ENCODE data around the gene POLR2B.
A peak's percentile ranks its signal among the peaks of the same experiment; 100 is the strongest.
"Not testable (repeated sequence)": the region's sequence is repeated elsewhere in the genome, so short reads cannot be mapped to it uniquely, and the experiment has no call there.

POLR2B gene

GRCh38 chr4:57044279-57044678 is 65.6 kb downstream of the POLR2B start:
- peak; percentile 88 for DNase-seq (ENCODE audit: low read depth)
- TF ChIP-seq, protein P1, sequence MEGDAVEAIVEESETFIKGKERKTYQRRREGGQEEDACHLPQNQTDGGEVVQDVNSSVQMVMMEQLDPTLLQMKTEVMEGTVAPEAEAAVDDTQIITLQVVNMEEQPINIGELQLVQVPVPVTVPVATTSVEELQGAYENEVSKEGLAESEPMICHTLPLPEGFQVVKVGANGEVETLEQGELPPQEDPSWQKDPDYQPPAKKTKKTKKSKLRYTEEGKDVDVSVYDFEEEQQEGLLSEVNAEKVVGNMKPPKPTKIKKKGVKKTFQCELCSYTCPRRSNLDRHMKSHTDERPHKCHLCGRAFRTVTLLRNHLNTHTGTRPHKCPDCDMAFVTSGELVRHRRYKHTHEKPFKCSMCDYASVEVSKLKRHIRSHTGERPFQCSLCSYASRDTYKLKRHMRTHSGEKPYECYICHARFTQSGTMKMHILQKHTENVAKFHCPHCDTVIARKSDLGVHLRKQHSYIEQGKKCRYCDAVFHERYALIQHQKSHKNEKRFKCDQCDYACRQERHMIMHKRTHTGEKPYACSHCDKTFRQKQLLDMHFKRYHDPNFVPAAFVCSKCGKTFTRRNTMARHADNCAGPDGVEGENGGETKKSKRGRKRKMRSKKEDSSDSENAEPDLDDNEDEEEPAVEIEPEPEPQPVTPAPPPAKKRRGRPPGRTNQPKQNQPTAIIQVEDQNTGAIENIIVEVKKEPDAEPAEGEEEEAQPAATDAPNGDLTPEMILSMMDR (IDR thresholded peaks at IDR 0.05; ENCODE audit: control insufficient read depth, insufficient read depth, low read depth, low read length, missing control alignments): no peak
- no peak overlapping the region for H3K4me3 ChIP-seq (ENCODE audit: control insufficient read depth, low read depth, low read length)

- TF ChIP-seq, protein P1 (IDR thresholded peaks at IDR 0.05; ENCODE audit: control insufficient read depth, insufficient read depth, low read depth, low read length, missing control alignments): no peak
- no peak for DNase-seq (ENCODE audit: low read depth)
Measured at GRCh38 chr4:57044996-57045395, 66.3 kb downstream of the POLR2B start.

GRCh38 chr4:57047046-57047445 is 68.3 kb downstream of the POLR2B start:
- not testable (repeated sequence) for DNase-seq (ENCODE audit: low read depth); H3K4me3 ChIP-seq (ENCODE audit: control insufficient read depth, low read depth, low read length)

More at GRCh38 chr4:57044996-57045395, 66.3 kb downstream of the POLR2B start:
- H3K4me3 ChIP-seq (ENCODE audit: control insufficient read depth, low read depth, low read length): no peak overlapping the region

DNA sequence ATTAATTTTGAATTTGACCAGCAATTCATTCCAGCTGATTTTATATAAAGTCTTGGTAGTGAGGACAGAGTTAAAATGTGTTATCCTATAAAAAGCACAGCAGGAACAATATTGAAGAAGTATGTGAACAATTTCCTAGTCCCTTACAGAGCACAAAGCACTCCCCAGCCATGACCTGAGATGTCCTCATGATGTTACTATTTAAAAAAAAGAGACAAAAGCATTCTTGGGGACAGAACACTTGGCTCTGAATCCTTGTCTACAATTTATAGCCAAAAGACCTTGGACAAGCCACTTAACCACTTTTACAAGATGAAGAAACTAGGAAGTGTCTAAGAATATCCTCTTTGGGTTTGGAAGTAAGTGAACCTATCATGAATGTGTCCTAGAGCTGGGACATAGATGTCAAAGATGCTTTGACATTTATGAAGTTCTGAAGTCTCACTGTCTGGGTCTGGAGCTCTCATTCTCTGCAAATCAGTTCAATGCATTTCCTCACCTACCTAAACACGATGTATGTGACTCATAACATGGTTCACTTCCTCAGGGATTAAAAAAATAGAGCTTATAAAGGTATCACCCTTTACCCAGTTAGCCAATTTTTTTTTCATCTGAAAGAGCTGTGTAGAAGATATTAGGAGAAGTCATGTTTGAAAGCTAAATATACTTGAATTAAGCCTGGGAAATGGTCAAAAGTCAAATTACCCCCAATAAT is 70.1 kb downstream of the POLR2B start:
- DNase-seq (ENCODE audit: low read depth): no peak
- H3K4me3 ChIP-seq (ENCODE audit: control insufficient read depth, low read depth, low read length): no peak overlapping the region
- TF ChIP-seq, protein P1 (IDR thresholded peaks at IDR 0.05; ENCODE audit: control insufficient read depth, insufficient read depth, low read depth, low read length, missing control alignments): no peak

DNA sequence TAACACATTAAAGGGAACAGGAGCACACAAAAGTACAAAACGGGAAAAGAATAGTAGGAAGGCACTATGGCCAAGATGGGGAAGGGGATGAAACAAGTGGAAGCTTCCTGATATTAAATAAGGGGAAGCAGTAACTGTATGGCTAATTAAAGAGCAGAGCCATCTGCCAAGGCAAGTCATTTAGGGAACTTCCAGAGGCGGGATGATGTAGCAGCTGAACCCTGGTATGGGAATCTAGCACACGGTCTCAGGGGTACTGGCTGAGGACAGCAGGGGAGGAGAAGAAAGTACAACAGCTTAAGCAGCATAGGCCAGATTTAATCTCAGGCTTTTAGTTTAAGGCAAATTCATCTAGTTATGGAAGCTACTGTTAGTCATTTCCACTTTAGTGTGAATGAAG is 72.4 kb downstream of the POLR2B start:
- no peak overlapping the region for H3K4me3 ChIP-seq (ENCODE audit: control insufficient read depth, low read depth, low read length)
- TF ChIP-seq, protein P1 (IDR thresholded peaks at IDR 0.05; ENCODE audit: control insufficient read depth, insufficient read depth, low read depth, low read length, missing control alignments): no peak
- DNase-seq (ENCODE audit: low read depth): no peak

DNA sequence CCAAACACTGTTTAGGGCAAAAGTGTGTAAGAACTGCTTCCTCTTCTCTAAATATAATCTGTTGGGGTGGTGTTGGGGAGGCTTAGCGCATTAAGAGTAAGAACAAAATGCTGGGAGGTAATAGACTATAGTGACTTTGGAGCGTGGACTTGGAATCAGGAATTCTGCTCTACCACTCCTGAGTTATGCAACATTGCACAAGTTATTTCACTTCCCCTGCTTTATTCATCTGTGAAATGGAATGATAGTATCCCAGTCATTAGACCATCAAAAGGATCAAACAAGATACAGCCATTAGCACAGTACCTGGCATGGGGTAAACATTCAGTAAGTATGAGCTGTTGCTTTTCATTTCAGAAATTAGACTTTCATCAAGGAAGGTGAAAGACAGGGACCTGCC is 72.8 kb downstream of the POLR2B start:
- TF ChIP-seq, protein P1 (IDR thresholded peaks at IDR 0.05; ENCODE audit: control insufficient read depth, insufficient read depth, low read depth, low read length, missing control alignments): no peak
- no peak for DNase-seq (ENCODE audit: low read depth)
- no peak overlapping the region for H3K4me3 ChIP-seq (ENCODE audit: control insufficient read depth, low read depth, low read length)

- TF ChIP-seq, protein P1 (IDR thresholded peaks at IDR 0.05; ENCODE audit: control insufficient read depth, insufficient read depth, low read depth, low read length, missing control alignments): no peak
- no peak overlapping the region for H3K4me3 ChIP-seq (ENCODE audit: control insufficient read depth, low read depth, low read length)
- no peak for DNase-seq (ENCODE audit: low read depth)
Measured at GRCh38 chr4:57053508-57053907, 74.8 kb downstream of the POLR2B start.
